ENCODE measurements around the gene NAA16. TPM values are rescaled to one million over a fixed set of nuclear protein-coding genes. Genes with fewer than 3 reads are reported as not detected.

Gene NAA16
- total RNA-seq, 1 donor from 2014 or later, result 51.9 TPM

DNA sequence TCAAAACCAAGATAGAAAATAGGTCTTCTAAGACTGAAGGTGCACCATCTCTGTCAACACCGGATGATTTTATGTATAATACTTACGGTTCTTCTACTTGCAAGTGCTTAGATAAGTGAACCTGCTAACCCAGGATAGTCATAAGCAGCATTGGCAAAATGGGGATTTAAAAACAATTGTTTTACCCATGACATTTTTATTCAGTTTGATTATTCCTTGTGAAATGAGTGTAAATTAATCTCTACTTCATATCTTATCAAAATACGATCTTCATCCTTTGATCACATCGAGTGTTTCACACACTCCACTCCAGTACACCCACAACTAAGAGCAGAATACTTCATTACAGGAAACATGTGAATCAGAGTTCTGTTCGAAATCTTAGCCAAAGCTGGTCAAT lies 24.7 kb upstream of the NAA16 start:
- TF ChIP-seq, protein P1, sequence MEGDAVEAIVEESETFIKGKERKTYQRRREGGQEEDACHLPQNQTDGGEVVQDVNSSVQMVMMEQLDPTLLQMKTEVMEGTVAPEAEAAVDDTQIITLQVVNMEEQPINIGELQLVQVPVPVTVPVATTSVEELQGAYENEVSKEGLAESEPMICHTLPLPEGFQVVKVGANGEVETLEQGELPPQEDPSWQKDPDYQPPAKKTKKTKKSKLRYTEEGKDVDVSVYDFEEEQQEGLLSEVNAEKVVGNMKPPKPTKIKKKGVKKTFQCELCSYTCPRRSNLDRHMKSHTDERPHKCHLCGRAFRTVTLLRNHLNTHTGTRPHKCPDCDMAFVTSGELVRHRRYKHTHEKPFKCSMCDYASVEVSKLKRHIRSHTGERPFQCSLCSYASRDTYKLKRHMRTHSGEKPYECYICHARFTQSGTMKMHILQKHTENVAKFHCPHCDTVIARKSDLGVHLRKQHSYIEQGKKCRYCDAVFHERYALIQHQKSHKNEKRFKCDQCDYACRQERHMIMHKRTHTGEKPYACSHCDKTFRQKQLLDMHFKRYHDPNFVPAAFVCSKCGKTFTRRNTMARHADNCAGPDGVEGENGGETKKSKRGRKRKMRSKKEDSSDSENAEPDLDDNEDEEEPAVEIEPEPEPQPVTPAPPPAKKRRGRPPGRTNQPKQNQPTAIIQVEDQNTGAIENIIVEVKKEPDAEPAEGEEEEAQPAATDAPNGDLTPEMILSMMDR (conservative IDR thresholded peaks at IDR 0.05), result no peak
- Mint-ChIP-seq H3K9me3 (peaks cover 6% of the 10 kb centered on the region), H3K4me3 (no peak overlapping the region), H3K27ac (ENCODE audit: unreplicated experiment) (no peak overlapping the region), H3K4me1 (no peaks in the 10 kb centered on the region), H3K27me3 (ENCODE audit: low read depth) (no peaks in the 10 kb centered on the region), H3K36me3 (ENCODE audit: low read depth) (peaks cover 2% of the 10 kb centered on the region)
- DNase-seq (ENCODE audit: low read depth, low spot score), result no peak

DNA sequence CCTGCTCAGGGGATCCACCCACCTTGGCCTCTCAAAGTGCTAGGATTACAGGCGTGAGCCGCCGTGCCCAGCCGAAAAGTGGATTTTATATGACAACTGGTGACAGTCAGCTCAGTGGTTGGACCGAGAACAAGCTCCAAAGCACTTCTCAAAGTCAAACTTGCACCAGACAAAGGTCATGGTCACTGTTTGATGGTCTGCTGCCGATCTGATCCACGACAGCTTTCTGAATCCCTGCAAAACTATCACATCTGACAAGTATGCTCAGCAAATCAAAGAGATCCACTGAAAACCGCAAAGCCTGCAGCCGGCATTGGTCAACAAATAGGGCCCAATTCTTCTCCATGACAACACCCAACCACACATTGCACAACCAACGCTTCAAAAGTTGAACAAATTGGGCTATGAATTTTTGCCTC lies 21.6 kb upstream of the NAA16 start:
- Mint-ChIP-seq H3K9me3 (peaks cover 6% of the 10 kb centered on the region), H3K27me3 (ENCODE audit: low read depth) (no peaks in the 10 kb centered on the region), H3K4me1 (no peaks in the 10 kb centered on the region), H3K36me3 (ENCODE audit: low read depth) (peaks cover 5% of the 10 kb centered on the region), H3K27ac (ENCODE audit: unreplicated experiment) (no peak overlapping the region), H3K4me3 (no peak overlapping the region)
- DNase-seq (ENCODE audit: low read depth, low spot score), result no peak
- TF ChIP-seq, protein P1 (conservative IDR thresholded peaks at IDR 0.05), result no peak

GRCh38 chr13:41291246-41291645 lies 19.8 kb upstream of the NAA16 start:
- no peak for DNase-seq (ENCODE audit: low read depth, low spot score)
- no peaks in the 10 kb centered on the region for H3K4me1 Mint-ChIP-seq
- H3K27ac Mint-ChIP-seq (ENCODE audit: unreplicated experiment), result no peak overlapping the region
- TF ChIP-seq, protein P1 (conservative IDR thresholded peaks at IDR 0.05), result no peak
- peaks cover 4% of the 10 kb centered on the region for H3K9me3 Mint-ChIP-seq
- H3K4me3 Mint-ChIP-seq, result no peak overlapping the region
- peaks cover 3% of the 10 kb centered on the region for H3K36me3 Mint-ChIP-seq (ENCODE audit: low read depth)
- no peaks in the 10 kb centered on the region for H3K27me3 Mint-ChIP-seq (ENCODE audit: low read depth)

- no peak overlapping the region for H3K27ac Mint-ChIP-seq (ENCODE audit: unreplicated experiment)
- peaks cover 3% of the 10 kb centered on the region for H3K36me3 Mint-ChIP-seq (ENCODE audit: low read depth)
- TF ChIP-seq, protein P1 (conservative IDR thresholded peaks at IDR 0.05), result no peak
- DNase-seq (ENCODE audit: low read depth, low spot score), result no peak
- H3K4me3 Mint-ChIP-seq, result no peak overlapping the region
- H3K4me1 Mint-ChIP-seq, result no peaks in the 10 kb centered on the region
- H3K27me3 Mint-ChIP-seq (ENCODE audit: low read depth), result no peaks in the 10 kb centered on the region
- peaks cover 4% of the 10 kb centered on the region for H3K9me3 Mint-ChIP-seq
Measured at GRCh38 chr13:41293272-41293671, 17.8 kb upstream of the NAA16 start.

GRCh38 chr13:41294914-41295313 lies 16.2 kb upstream of the NAA16 start:
- no peak overlapping the region for H3K4me3 Mint-ChIP-seq
- H3K27ac Mint-ChIP-seq (ENCODE audit: unreplicated experiment), result no peak overlapping the region
- H3K4me1 Mint-ChIP-seq, result no peaks in the 10 kb centered on the region
- peaks cover 3% of the 10 kb centered on the region for H3K36me3 Mint-ChIP-seq (ENCODE audit: low read depth)
- DNase-seq (ENCODE audit: low read depth, low spot score), result no peak
- no peaks in the 10 kb centered on the region for H3K9me3 Mint-ChIP-seq
- TF ChIP-seq, protein P1 (conservative IDR thresholded peaks at IDR 0.05), result no peak
- no peaks in the 10 kb centered on the region for H3K27me3 Mint-ChIP-seq (ENCODE audit: low read depth)

GRCh38 chr13:41295973-41296372 lies 15.1 kb upstream of the NAA16 start:
- no peaks in the 10 kb centered on the region for H3K9me3 Mint-ChIP-seq
- H3K27me3 Mint-ChIP-seq (ENCODE audit: low read depth), result no peaks in the 10 kb centered on the region
- peaks cover 3% of the 10 kb centered on the region for H3K36me3 Mint-ChIP-seq (ENCODE audit: low read depth)
- H3K4me1 Mint-ChIP-seq, result no peaks in the 10 kb centered on the region
- H3K4me3 Mint-ChIP-seq, result no peak overlapping the region
- DNase-seq (ENCODE audit: low read depth, low spot score), result no peak
- H3K27ac Mint-ChIP-seq (ENCODE audit: unreplicated experiment), result no peak overlapping the region
- TF ChIP-seq, protein P1 (conservative IDR thresholded peaks at IDR 0.05), result no peak
